ENCODE results near the gene COPZ1.

The COPZ1 gene

GRCh38 chr12:54398995-54399793, 74.3 kb downstream of the COPZ1 start:
- DNase-seq, result peak; percentile 41

GRCh38 chr12:54401119-54401518, 76.2 kb downstream of the COPZ1 start:
- DNase-seq, result no peak
